ENCODE data around the gene CASP7. TPM values are rescaled to one million over a fixed set of nuclear protein-coding genes. Genes with fewer than 3 reads are reported as not detected.

CASP7 gene
- total and polyA plus RNA-seq, 2 donors from 2014 or later = 18.9 to 19.0 TPM

- FAIRE-seq (no peak), DNase-seq (no peak)
- TF ChIP-seq, protein P1, sequence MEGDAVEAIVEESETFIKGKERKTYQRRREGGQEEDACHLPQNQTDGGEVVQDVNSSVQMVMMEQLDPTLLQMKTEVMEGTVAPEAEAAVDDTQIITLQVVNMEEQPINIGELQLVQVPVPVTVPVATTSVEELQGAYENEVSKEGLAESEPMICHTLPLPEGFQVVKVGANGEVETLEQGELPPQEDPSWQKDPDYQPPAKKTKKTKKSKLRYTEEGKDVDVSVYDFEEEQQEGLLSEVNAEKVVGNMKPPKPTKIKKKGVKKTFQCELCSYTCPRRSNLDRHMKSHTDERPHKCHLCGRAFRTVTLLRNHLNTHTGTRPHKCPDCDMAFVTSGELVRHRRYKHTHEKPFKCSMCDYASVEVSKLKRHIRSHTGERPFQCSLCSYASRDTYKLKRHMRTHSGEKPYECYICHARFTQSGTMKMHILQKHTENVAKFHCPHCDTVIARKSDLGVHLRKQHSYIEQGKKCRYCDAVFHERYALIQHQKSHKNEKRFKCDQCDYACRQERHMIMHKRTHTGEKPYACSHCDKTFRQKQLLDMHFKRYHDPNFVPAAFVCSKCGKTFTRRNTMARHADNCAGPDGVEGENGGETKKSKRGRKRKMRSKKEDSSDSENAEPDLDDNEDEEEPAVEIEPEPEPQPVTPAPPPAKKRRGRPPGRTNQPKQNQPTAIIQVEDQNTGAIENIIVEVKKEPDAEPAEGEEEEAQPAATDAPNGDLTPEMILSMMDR (IDR thresholded peaks at IDR 0.05; ENCODE audit: borderline replicate concordance, extremely low read depth, insufficient read depth) = no peak
- H3K9ac ChIP-seq (ENCODE audit: low read length in 3 of 3) = no peak overlapping the region
- peaks cover 0 to 18% (median 11%) of the 10 kb centered on the region in 3 donors for H3K36me3 ChIP-seq (ENCODE audit: control insufficient read depth in 2 of 3, insufficient read depth in 3 of 3, low read length in 3 of 3)
- intact Hi-C loops (cut with DNase I) = no loop called here
- no peaks in the 10 kb centered on the region for H3K4me1 ChIP-seq (ENCODE audit: control insufficient read depth in 2 of 3, insufficient read depth in 2 of 3, low read depth in 1 of 3, low read length in 3 of 3)
- no peak overlapping the region for H3K4me3 ChIP-seq (ENCODE audit: low read length in 3 of 3)
- no peak overlapping the region for H3K27ac ChIP-seq (ENCODE audit: low read depth in 2 of 2, low read length in 2 of 2)
- H3K9me3 ChIP-seq (ENCODE audit: control insufficient read depth in 2 of 3, insufficient read depth in 1 of 3, low read length in 3 of 3) = peaks cover 0 to 14% (median 3%) of the 10 kb centered on the region in 3 donors
- no peaks in the 10 kb centered on the region for H3K27me3 ChIP-seq (ENCODE audit: control insufficient read depth, insufficient read depth, low read length)
Observed at GRCh38 chr10:113693348-113693747, 13.6 kb downstream of the CASP7 start.

DNA sequence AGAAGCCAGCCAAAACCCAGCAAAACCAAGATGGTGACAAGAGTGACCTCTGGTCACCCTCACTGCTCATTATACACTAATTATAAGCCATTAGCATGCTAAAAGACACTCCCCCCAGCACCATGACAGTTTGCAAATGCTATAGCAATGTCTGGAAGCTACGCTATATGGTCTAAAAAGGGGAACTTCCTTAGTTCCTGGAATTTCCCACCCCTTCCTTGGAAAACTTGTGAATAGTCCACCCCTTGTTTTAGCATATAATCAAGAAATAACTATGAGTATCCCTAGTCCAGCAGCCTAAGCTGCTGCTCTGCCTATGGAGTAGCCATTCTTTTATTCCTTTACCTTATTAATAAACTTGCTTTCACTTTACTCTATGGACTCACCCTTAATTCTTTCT is 16.0 kb downstream of the CASP7 start:
- Histone ChIP-seq H3K27me3 (ENCODE audit: control insufficient read depth, insufficient read depth, low read length) (no peaks in the 10 kb centered on the region), H3K4me1 (ENCODE audit: control insufficient read depth in 2 of 3, insufficient read depth in 2 of 3, low read depth in 1 of 3, low read length in 3 of 3) (no peaks in the 10 kb centered on the region), H3K27ac (ENCODE audit: low read depth in 2 of 2, low read length in 2 of 2) (no peak overlapping the region), H3K9ac (ENCODE audit: low read length in 3 of 3) (no peak overlapping the region), H3K4me3 (ENCODE audit: low read length in 3 of 3) (no peak overlapping the region), H3K36me3 (ENCODE audit: control insufficient read depth in 2 of 3, insufficient read depth in 3 of 3, low read length in 3 of 3) (peaks cover 0 to 20% (median 17%) of the 10 kb centered on the region in 3 donors), H3K9me3 (ENCODE audit: control insufficient read depth in 2 of 3, insufficient read depth in 1 of 3, low read length in 3 of 3) (peaks cover 0 to 14% (median 3%) of the 10 kb centered on the region in 3 donors)
- DNase-seq = no peak
- TF ChIP-seq, protein P1 (IDR thresholded peaks at IDR 0.05; ENCODE audit: borderline replicate concordance, extremely low read depth, insufficient read depth) = no peak
- FAIRE-seq = no peak
- intact Hi-C loops (cut with DNase I) = no loop called here

- H3K9me3 ChIP-seq (ENCODE audit: control insufficient read depth in 2 of 3, insufficient read depth in 1 of 3, low read length in 3 of 3) = peaks cover 0 to 13% (median 3%) of the 10 kb centered on the region in 3 donors
- H3K9ac ChIP-seq (ENCODE audit: low read length in 3 of 3) = no peak overlapping the region
- H3K36me3 ChIP-seq (ENCODE audit: control insufficient read depth in 2 of 3, insufficient read depth in 3 of 3, low read length in 3 of 3) = peaks cover 0 to 16% (median 11%) of the 10 kb centered on the region in 3 donors
- H3K4me3 ChIP-seq (ENCODE audit: low read length in 3 of 3) = no peak overlapping the region
- DNase-seq (no peak), FAIRE-seq (no peak)
- H3K27me3 ChIP-seq (ENCODE audit: control insufficient read depth, insufficient read depth, low read length) = no peaks in the 10 kb centered on the region
- H3K27ac ChIP-seq (ENCODE audit: low read depth in 2 of 2, low read length in 2 of 2) = no peak overlapping the region
- TF ChIP-seq, protein P1 (IDR thresholded peaks at IDR 0.05; ENCODE audit: borderline replicate concordance, extremely low read depth, insufficient read depth) = no peak
- H3K4me1 ChIP-seq (ENCODE audit: control insufficient read depth in 2 of 3, insufficient read depth in 2 of 3, low read depth in 1 of 3, low read length in 3 of 3) = no peaks in the 10 kb centered on the region
- intact Hi-C loops (cut with DNase I) = no loop called here
Observed at GRCh38 chr10:113697595-113697994, 17.9 kb downstream of the CASP7 start.

All from kidney (tissue), 14 donors.